ENCODE results near the gene NAALAD2. TPM values are rescaled to one million over a fixed set of nuclear protein-coding genes. Genes with fewer than 3 reads are reported as not detected.
"Not testable (repeated sequence)": the region's sequence is repeated elsewhere in the genome, so short reads cannot be mapped to it uniquely, and the experiment has no call there.

The NAALAD2 gene
- total RNA-seq, 2 donors from 2014 or later, result not detected

DNA sequence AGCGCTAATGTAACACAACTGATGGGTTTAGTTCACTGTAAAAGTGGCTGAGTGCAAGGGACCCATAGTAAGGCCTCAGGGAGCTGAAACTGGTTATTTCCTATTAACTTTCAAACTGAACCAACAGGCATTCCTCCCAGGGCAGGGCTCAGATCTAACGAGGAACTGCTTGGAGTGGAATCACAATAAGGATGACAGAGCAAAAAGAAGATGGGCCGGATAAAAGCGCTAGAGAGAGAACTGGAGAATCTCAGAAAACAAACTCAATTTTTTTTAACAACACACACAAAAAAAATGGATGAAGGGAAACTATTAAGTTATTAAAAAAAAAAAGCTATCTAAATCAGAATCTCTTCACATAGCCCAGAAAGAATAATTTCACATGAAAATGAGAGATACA, 102.5 kb downstream of the NAALAD2 start:
- H3K27me3 Mint-ChIP-seq, result peaks cover 25 to 38% of the 10 kb centered on the region in 2 donors
- H3K27ac Mint-ChIP-seq, result no peak overlapping the region
- no peaks in the 10 kb centered on the region for H3K9me3 Mint-ChIP-seq
- DNase-seq (ENCODE audit: low spot score), result no peak
- no peaks in the 10 kb centered on the region for H3K4me1 Mint-ChIP-seq (ENCODE audit: low read depth in 2 of 2)
- no peaks in the 10 kb centered on the region for H3K36me3 Mint-ChIP-seq
- no peak overlapping the region for H3K4me3 Mint-ChIP-seq
- ATAC-seq, result no peak

GRCh38 chr11:90239967-90240636, 105.6 kb downstream of the NAALAD2 start:
- H3K36me3 Mint-ChIP-seq, H3K27ac Mint-ChIP-seq: not testable (repeated sequence)

GRCh38 chr11:90241414-90241813, 107.0 kb downstream of the NAALAD2 start:
- Mint-ChIP-seq H3K27ac (no peak overlapping the region), H3K36me3 (no peaks in the 10 kb centered on the region), H3K9me3 (no peaks in the 10 kb centered on the region), H3K4me3 (no peak overlapping the region), H3K27me3 (peaks cover 21 to 33% of the 10 kb centered on the region in 2 donors), H3K4me1 (ENCODE audit: low read depth in 2 of 2) (no peaks in the 10 kb centered on the region)
- ATAC-seq (no peak), DNase-seq (ENCODE audit: low spot score) (no peak)

More at GRCh38 chr11:90239967-90240636, 105.6 kb downstream of the NAALAD2 start:
- not testable (repeated sequence) for H3K9me3 Mint-ChIP-seq; H3K4me1 Mint-ChIP-seq (ENCODE audit: low read depth in 2 of 2); ATAC-seq; H3K4me3 Mint-ChIP-seq; DNase-seq (ENCODE audit: low spot score)
- peaks cover 25 to 39% of the 10 kb centered on the region in 2 donors for H3K27me3 Mint-ChIP-seq

Other genes with a start within 250 kb of the NAALAD2 start
- gene TRIM49D1, start 212.4 kb upstream of the NAALAD2 start, total RNA-seq, result not detected
- not detected for gene TRIM49D2, start 210.6 kb upstream of the NAALAD2 start, total RNA-seq
- gene TRIM64, start 168.6 kb upstream of the NAALAD2 start, total RNA-seq, result not detected
- not detected for gene TRIM49C, start 103.6 kb upstream of the NAALAD2 start, total RNA-seq
- gene UBTFL1, start 48.7 kb upstream of the NAALAD2 start, total RNA-seq, result not detected
- gene CHORDC1, start 88.4 kb downstream of the NAALAD2 start, total RNA-seq, result 100 to 1,000 TPM in 1 of 2 donors, 10 to 100 TPM in 1; 69.0 to 103 TPM